IPS-18c (cell line): ENCODE measurements around the gene COBL.
"Not testable (repeated sequence)": the region's sequence is repeated elsewhere in the genome, so short reads cannot be mapped to it uniquely, and the experiment has no call there.

ENCODE experiments used
- H3K4me3 ChIP-seq: 2 replicates; pipeline ENCODE4 v1.7.0; 2013; ENCODE audit warnings: low read depth, mild to moderate bottlenecking, low read length, moderate library complexity; ENCODE audit not compliant: insufficient read depth
- H3K9me3 ChIP-seq: one replicate; pipeline ENCODE4 v1.6.1; 2013; ENCODE audit warnings: mild to moderate bottlenecking, low read length, moderate library complexity; ENCODE audit not compliant: control insufficient read depth, insufficient read depth

Gene COBL

DNA sequence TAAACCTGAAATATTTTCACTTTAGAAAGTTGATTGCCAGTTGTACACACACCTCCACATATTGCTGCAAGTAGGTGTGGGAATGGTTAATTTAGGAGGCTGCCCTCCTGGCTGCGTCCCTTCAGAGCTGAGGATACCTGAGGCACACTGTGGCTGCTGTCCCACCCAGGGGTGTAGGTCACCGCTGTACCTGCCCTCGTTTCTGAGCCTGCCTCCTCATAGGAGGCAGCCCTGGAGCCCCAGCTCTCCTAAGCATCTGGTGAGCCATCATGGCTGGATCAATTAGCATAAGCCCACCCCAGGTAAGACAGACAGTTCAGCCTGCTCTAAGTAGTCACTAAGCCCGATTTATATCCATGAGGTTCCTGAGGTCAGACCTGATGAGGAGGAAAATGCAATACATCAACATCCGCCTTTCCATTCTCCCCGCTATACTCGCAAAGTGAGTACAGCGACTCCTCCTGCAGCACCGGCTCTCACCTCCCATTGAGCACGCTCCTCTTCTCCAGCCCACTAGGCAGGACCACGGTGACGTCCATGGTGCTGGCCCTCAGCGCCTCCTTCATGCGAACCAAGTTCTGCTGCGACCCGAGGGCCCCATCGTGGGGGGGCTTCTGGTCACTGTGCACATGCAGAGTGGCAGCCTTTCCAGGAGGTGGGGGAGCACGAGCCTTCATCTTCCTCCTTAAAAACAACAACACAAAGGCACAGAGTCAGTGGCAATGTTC is 97.2 kb downstream of the COBL start:
- no peak overlapping the region for H3K4me3 ChIP-seq
- no peaks in the 10 kb centered on the region for H3K9me3 ChIP-seq

DNA sequence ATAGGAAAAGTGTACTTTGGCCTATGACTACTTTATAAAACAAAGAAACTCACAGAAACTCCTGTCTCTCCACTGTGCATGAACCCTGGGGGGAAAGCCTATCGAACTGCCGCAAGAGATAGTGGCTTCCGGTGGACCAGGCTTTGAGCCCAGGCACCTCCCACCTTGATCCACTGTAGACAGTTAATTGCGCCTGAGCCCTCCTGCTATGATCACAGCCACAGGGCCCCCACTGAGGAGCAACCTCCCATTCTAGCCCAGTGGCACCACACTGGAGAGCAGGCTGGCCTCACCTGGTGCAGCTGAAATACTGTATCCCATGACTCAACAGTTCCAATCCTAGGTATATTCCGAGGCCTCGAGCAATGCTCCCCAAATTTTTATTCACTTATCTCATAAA is 98.8 kb downstream of the COBL start:
- Histone ChIP-seq H3K9me3 (no peaks in the 10 kb centered on the region), H3K4me3 (no peak overlapping the region)

DNA sequence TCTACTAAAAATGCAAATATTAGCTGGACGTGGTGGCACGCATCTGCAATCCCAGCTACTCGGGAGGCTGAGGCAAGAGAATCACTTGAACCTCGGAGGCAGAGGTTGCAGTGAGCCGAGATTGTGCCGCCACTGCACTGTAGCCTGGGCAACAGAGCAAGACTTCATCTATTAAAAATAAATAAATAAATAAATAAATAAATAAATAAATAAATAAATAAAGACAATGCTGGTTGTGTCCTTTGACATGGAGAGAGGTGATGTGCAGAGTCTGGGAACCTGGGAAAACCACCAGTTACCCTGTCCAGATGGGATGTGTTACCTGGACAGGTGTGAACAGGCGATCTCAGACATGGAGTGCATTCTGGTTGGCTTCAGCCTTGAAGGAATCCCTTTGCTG is 102.5 kb downstream of the COBL start:
- H3K4me3 ChIP-seq: no peak overlapping the region
- H3K9me3 ChIP-seq: no peaks in the 10 kb centered on the region

DNA sequence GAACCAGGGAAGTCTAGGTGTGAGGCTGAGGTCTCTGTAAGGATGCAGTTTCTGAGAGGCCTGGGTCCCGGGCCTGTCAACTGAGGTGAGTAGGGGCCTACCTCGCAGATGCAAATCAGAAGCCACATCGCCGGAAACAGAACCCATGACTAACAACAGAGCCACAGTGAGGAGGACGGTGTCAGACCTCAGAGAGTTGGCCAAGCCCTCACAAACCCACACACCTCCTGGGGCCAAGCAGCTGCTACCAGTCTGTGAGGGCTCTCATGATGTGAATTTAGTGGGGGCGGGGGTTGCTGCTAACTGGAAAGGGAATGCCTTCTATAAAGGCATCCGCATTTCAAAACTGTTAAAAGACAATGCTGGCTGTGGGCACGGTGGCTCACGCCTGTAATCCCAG is 103.0 kb downstream of the COBL start:
- H3K4me3 ChIP-seq: no peak overlapping the region
- H3K9me3 ChIP-seq: no peaks in the 10 kb centered on the region

DNA sequence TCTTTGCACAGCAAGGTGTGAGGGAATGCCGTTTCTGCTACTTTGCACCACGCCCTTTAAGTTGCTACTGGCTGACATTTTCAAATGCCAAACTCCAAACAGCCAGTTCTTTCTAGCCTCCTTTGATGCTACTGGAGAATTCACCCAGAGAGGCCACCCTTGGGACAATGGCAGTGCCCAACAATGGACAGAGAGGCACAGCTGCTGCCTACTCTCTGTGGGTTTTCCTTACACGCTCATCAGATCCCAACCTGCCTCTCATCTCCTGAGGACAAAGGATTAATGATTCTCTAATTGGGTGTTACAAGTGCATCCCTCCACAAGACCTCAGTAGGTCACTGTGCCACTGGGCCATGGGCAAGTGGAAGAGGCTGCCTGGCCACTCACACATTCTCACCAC is 105.8 kb downstream of the COBL start:
- H3K4me3 ChIP-seq: no peak overlapping the region
- H3K9me3 ChIP-seq: peaks cover 3% of the 10 kb centered on the region

DNA sequence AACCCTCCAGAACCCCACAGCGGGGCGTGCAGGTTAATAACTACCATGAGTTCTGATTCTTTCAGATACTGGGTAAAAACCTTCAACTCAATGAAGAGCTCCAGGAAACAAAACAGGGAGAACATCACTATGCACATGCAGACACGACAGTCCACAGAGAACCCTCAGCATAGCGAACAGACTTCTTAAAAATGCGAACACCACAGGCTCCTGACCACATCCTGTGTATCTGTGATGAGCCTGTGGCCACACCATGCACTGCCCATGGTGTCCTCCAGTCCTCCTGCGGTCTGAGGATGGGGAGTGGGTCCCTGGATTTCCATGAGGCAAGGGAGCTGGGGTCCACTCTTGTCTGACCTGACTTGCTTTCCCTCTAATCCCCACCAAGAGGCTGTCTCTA is 107.2 kb downstream of the COBL start:
- H3K9me3 ChIP-seq: peaks cover 3% of the 10 kb centered on the region
- H3K4me3 ChIP-seq: no peak overlapping the region

DNA sequence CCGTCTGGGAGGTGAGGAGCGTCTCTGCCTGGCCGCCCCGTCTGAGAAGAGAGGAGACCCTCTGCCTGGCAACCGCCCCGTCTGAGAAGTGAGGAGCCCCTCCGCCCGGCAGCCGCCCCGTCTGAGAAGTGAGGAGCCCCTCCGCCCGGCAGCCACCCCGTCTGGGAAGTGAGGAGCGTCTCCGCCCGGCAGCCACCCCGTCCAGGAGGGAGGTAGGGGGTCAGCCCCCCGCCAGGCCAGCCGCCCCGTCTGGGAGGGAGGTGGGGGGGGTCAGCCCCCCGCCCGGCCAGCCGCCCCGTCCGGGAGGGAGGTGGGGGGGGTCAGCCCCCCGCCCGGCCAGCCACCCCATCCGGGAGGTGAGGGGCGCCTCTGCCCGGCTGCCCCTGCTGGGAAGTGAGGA is 108.5 kb downstream of the COBL start:
- not testable (repeated sequence) for H3K4me3 ChIP-seq, H3K9me3 ChIP-seq

DNA sequence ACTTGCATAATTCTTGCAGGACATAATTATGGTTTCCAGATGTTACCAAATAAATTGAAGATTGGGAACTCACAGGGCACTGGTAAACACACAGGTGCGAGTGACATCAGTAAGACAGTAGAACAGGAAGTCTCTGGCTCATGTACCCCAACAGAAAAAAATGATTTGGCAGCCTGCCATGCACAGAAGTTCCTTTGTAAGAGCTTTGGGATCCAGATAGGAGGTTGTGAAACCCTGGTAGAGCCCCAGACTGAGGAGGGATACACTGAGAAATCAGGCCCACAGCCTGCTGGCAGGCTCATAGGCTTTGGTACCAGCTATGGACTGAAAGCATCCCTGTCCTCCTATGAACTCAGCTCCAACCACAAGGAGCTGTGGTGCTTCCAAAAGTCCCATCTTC is 118.0 kb downstream of the COBL start:
- Histone ChIP-seq H3K4me3 (no peak overlapping the region), H3K9me3 (no peaks in the 10 kb centered on the region)

DNA sequence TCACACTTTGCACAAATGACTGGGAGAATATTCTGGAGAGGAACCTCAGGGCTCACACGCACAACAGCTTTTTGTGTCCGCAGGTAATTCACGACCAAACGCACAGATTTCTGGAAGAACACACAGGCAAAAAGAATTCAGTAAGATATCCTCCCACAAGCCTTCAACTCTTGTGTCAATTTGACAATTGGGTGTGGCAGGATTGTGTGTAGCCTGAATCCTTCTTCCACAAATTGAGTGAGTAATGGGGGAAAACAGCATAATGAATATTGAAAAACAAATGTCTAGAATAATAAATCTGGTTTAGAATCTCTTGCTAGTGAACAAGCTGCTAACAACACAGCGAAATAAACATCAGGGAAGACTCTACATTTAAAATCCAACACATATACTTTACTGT is 125.6 kb downstream of the COBL start:
- Histone ChIP-seq H3K4me3 (no peak overlapping the region), H3K9me3 (no peaks in the 10 kb centered on the region)

DNA sequence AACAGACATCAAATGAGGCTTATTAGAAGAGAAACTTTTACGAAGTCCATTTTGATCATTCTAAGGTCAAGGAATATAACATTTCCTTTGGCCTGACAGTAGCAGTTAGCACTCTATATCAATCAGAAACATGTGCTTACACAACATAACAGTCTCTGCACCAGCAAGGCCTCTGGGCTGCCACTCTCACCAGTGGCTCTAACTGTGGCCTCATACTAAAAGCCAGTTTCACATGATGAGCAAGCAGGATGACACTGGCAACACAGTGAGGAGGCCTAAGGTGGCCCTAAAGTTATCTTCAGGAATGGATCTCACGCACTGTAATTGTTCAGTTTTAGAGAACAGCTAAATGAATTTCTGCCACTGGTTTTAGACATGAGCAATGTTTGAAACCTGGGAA is 126.8 kb downstream of the COBL start:
- no peaks in the 10 kb centered on the region for H3K9me3 ChIP-seq
- H3K4me3 ChIP-seq: no peak overlapping the region

DNA sequence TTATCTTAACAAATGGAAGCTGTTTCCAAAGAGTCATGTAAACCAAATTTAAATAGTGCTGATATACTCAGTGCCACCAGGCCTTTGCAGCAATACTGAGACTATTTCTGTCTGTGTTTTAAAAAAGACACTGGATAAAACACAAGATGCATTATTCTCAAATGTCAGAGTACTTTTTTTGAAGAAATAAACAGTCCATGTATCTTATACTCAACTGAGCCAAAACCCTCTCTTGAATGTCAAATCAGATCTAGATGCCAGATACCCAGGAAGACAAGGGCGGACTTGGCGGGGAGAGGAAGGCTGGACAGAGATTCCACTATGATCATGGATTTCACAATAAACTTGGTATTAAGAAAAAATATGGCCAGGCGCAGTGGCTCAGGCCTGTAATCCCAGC is 127.6 kb downstream of the COBL start:
- Histone ChIP-seq H3K4me3 (no peak overlapping the region), H3K9me3 (no peaks in the 10 kb centered on the region)

DNA sequence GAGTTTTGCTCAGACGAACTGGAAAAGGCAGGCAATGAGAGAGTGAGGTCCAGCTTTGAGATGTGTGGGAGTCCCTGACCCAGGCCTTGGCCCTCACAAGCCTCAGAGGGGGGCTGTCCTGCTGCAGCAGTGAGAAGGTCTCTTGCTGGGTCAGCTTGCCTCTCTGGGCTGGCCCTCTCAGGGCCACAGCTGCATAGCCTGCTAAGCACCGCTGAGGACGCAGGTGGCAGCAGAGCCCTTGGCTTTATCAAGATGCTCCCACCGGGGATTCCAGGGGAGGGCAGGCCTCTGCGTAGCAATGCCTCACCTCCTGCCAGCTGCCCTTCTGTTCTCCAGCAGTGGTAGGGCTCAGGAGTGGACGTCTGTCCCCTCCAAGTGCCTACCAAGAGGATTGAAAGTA is 128.7 kb downstream of the COBL start:
- Histone ChIP-seq H3K9me3 (no peaks in the 10 kb centered on the region), H3K4me3 (no peak overlapping the region)

DNA sequence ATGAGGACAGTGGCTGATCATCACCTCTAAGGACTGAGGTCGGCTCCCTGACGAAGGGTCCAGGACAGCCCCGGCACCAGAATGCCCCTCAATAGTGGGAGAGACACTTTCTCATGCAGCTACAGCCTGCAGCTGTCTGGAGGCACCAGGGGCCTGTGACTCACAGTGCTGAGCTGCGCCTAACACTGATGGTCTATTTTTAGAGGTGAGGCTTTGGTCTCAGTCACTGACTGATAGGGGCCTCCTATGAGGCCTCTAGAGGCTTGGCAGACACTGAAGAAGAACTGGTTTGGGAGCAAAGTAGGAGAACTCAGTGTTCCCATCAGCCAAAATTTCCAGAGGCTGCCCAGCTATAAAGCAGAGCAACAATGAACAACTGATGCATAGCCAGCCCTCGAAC is 130.1 kb downstream of the COBL start:
- Histone ChIP-seq H3K9me3 (no peaks in the 10 kb centered on the region), H3K4me3 (no peak overlapping the region)

DNA sequence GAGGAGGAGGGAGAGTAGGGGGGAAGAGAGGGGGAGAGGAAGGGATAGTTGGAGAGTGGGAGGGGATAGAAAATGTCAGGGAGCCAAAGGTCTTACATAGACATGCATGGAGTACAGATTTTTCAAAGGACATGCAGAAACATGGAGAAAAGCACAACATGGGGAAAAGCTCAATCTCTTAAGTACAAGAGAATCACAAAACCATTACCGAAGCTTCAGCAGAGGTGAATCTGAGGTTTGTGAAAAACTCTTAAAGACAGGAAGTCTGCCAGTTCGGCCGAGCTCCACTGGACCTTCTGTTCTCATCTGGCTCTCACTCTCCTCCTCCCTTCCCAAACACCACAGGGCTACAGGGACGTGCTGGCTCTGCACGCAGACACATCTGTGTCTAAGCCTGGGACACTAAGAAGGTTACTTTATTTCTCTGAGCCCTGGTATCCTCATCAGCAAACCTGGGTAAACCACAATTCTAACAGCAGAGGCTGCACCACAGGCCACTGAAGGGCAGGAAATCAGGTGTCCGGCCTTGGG is 133.9 kb downstream of the COBL start:
- H3K4me3 ChIP-seq: no peak overlapping the region

DNA sequence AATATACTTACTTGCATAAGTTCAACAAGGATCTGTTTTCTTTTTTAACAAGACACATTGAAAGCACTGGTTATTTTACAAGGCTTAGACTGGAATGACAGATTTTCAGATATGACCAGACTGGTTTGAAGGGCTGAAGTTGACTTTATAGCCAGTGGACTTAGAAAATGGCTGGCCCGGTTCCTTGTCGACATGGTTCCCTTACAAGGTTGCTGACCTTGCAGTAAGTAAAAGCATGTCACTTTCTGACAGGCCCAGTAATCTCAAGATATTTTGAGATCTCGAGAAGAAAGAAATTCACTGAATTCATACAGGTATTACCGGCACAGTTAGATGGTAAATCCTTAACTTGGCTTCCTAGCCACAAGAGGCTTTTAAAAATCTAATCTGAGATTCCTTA is 136.5 kb downstream of the COBL start:
- no peak overlapping the region for H3K4me3 ChIP-seq

More for the DNA sequence above, 133.9 kb downstream of the COBL start:
- no peaks in the 10 kb centered on the region for H3K9me3 ChIP-seq

DNA sequence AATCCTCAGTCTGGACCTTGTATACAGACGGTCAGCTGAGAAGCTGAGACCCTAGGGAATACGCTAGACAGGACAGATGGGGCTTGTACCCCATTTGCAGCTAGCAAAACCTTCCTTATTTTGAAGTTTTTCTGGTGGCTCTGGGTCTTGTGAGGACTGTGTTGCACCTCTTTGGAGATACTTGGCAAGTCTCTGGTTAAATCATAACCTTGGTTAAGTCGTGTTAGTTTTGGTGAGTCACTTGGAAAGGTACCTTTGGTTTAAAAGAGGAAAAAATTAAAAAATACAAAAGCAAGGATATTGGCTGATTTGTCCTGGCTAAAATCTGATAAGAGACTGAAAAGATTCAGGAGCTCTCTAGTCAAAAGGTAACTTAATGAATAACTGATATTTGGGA is 140.6 kb downstream of the COBL start:
- Histone ChIP-seq H3K4me3 (no peak overlapping the region), H3K9me3 (no peaks in the 10 kb centered on the region)

More for the DNA sequence above, 136.5 kb downstream of the COBL start:
- no peaks in the 10 kb centered on the region for H3K9me3 ChIP-seq

DNA sequence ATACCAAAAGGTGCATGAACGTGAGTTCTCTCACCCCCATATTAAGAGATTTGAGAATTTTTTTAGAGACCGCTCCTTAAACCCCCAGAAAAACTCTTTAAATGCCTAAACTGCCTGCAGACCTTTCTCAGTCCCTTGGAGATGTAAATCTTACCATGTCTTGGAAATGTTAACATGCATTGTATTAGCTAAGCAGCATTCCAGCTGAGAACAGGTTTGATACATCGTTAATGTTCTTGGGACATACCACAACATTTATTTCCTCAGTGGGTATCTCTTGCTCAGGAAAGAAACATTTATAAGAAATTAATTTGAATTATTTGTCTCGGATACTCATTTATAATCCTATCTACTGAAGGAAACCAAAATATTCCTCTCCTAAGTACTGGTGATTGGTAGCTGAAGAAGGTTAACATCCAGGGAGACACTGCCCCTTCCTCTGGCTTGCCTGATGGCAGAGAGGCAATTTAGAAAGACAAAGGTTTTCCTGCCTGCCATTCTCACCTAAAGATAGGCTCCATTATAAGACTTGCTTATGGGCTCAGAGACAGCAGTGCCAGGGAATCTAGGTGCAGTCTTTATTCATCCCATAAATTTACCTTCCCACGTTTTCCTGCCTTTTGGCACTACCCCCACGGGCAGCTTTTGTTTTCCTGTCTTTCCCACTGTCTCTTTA is 141.2 kb downstream of the COBL start:
- H3K4me3 ChIP-seq: no peak overlapping the region
- H3K9me3 ChIP-seq: no peaks in the 10 kb centered on the region

DNA sequence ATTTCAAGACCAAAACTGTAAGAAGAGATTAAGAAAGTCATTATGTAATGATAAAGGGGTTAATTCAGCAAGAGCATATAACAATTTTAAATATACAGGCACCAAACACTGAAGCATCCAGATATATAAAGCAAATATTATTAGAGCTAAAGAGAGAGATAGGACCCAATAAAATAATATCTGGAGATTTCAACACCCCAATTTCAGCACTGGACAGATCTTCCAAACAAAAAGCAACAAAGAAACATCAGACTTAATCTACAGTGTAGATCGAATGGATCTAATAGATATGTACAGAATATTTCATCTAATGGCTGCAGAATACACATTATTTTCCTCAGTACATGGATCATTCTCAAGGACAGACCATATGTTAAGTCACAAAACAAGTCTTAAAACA is 151.3 kb downstream of the COBL start:
- H3K9me3 ChIP-seq: no peaks in the 10 kb centered on the region
- no peak overlapping the region for H3K4me3 ChIP-seq
